GM21723 (cell line): ENCODE measurements around the gene RNF213.
"Not testable (repeated sequence)": the region's sequence is repeated elsewhere in the genome, so short reads cannot be mapped to it uniquely, and the experiment has no call there.

Source experiments
- ATAC-seq: cut with Tn5 transposase; IDR thresholded peaks from one replicate; pipeline ENCODE4 v1.9.1; 2021; ENCODE audit warnings: mild to moderate bottlenecking, moderate library complexity; ENCODE audit not compliant: unreplicated experiment

RNF213 gene

DNA sequence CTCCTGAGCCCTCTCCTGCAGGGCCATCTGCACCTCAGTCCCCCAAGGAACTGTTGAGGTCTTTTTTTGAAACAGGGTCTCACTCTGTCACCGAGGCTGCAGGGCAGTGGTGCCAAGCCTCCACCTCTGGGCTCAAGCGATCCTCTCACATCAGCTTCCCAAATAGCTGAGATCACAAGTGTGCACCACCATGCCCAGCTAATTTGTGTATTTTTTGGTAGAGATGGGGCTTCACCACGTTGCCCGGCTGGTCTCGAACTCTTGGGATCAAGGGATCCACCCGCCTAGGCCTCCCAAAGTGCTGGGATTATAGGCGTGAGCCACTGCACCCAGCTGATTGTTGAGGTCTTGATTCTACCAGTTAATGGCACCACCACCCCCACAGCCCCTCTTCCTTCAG, 126.4 kb downstream of the RNF213 start:
- ATAC-seq, result no peak

DNA sequence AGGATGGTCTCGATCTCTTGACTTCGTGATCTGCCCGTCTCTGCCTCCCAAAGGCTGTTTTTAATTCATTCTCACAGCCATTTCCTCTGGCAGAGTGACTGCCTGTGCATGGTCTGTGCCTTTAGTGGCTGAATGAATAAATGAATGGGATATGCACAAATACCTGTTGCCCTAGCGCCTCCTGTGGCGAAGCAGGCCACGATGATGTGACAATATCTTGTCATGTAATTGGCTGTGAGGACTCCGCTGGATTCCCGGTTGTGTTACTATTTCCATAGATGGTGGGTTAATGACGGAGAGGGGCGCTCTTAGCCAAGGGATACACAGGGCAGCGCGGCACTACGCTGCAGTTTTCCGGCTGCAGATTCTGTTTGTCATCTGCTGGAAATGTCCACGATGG, 127.5 kb downstream of the RNF213 start:
- no peak for ATAC-seq

GRCh38 chr17:80388601-80389000, 127.9 kb downstream of the RNF213 start:
- ATAC-seq, result no peak

DNA sequence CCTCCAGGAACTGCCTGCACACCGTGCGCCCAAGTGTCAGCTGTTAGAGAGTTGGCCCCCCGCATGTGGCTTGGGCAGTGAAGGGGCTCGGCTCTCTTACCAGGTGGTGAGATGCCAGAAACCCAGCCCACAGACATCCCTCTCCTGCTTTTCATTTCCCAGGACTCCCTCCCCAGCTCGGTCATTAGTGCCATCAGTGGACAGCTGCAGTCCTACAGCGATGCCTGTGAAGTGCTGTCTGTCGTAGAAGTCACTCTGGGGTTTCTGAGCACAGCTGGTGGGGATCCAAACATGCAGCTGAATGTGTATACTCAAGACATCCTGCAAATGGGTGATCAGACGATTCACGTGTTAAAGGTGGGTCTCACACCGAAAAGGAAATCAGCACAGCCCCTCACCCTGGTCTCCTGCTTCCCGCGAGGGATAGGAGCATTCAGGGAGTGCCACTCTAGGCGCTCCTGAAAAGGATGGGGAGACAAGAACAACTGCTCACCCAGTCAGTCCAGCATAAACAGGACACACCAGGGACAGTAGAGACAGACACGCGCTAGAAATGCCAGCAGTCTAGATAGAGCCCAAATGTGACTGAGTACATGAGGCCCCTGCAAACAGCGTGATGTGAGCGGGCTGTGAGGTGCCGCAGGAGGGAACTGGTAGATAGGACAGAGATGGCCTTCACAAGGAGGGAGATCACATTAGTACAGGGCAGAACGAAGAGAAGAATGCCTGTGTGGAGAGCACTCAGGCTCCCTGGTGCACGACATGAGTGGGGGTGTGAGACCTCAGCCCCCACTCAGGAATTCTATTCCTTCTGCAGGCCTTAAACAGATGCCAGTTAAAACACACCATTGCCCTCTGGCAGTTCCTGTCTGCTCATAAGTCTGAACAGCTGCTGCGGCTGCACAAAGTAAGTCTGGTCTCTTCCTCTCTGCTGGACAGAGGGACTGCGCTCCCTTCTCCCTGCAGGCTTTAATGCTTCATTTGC, 128.7 kb downstream of the RNF213 start:
- ATAC-seq, result no peak

GRCh38 chr17:80393241-80393890, 132.7 kb downstream of the RNF213 start:
- no peak for ATAC-seq

- ATAC-seq, result no peak
Measured at GRCh38 chr17:80393961-80394360, 133.3 kb downstream of the RNF213 start.

GRCh38 chr17:80394629-80395216, 134.1 kb downstream of the RNF213 start:
- ATAC-seq, result no peak

DNA sequence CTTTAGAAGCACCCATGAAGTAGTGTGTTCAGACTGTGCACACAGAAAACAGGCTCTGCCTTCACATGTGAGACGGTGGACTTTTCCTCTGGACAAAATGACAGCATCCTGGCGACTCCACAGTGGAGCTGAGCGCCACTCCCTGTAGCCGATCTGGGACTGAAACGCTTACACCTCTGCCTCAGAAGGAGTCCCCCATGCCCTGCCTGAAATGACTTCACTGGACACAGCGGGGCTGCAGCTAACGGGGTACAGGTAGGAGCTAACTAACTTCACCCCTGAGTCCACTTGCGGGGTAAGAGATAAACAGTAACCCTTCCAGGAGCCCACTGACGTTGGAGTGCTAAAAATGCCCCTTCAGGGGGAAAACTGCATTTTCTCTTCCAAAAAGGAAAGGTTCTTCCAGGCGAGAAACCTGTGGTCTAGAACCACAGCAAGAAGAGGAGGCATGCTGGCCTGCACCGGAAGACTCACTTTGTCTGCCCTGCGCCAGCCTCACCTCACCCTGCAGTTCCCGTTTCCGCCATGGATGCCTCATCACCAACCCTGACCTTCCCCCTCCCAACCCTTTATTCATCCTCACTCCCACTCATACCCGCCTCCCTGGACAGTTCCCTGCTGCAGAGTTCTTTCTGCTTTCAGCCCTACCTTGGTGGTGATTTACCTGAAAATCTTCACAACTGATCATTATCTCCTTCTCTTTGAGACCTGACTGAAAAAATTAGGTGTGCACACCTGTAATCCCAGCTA, 134.9 kb downstream of the RNF213 start:
- ATAC-seq, result no peak

GRCh38 chr17:80396157-80397033, 135.7 kb downstream of the RNF213 start:
- ATAC-seq, result no peak

- no peak for ATAC-seq
Measured at GRCh38 chr17:80397034-80397387, 136.4 kb downstream of the RNF213 start.

GRCh38 chr17:80397686-80398085, 137.0 kb downstream of the RNF213 start:
- no peak for ATAC-seq

- ATAC-seq, result not testable (repeated sequence)
Measured at GRCh38 chr17:80401086-80401485, 140.4 kb downstream of the RNF213 start.

GRCh38 chr17:80402102-80402501, 141.4 kb downstream of the RNF213 start:
- ATAC-seq, result not testable (repeated sequence)

DNA sequence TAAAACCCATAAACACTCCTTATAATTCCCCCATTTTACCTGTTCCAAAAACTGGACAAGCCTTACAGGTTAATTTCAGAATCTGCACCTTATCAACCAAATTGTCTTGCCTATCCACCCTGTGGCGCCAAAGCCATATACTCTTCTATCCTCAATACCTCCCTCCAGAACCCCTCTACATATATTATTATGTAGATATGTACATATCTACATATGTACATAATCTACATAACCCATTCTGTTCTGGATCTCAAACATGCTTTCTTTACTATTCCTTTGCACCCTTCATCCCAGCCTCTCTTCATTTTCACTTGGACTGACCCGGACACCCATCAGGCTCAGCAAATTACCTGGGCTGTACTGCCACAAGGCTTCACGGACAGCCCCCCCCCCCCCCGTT, 142.3 kb downstream of the RNF213 start:
- no peak for ATAC-seq

GRCh38 chr17:80406146-80406545, 145.5 kb downstream of the RNF213 start:
- ATAC-seq, result no peak

- ATAC-seq, result not testable (repeated sequence)
Measured at GRCh38 chr17:80407917-80408316, 147.3 kb downstream of the RNF213 start.

DNA sequence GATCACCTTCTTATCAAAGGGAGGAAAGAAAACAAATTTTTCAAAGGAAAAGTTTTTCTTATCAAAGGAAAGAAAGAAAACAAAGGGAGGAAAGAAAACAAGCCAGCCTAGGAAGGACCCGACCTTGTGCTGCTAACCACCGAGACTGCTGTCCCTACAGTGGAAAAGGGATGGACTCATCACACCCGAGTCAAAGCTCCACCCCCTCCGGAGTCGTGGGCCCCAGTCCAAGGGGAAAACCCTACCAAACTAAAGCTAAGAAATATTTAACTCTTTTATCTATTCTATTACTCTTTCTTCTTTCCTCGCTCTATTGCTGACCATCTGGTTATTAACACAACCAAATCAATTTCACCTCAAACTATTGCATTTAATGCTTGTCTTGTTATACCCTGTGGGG, 148.2 kb downstream of the RNF213 start:
- no peak for ATAC-seq

DNA sequence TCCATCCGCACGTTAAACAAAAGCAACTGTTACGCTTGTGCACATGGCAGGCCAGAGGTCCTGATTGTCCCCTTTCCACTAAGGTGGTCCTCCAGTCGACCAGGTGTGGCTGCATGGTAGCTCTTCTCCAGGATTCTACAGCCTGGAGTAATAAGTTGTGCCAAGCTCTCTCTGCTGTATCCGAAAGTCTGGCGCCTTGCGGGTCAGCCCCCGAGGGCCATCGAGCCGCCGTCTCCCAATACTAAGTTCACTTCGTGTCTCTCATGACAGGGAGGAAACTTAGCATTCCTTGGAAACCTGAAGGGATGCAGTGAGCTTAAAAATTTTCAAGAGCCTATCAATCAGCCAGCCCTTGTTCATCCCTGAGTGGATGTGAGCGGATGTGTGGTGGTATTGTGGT, 149.0 kb downstream of the RNF213 start:
- ATAC-seq, result no peak

- ATAC-seq, result not testable (repeated sequence)
Measured at GRCh38 chr17:80410441-80411087, 149.9 kb downstream of the RNF213 start.
